GM18517 (cell line): ENCODE data around the gene CSTB.
"Not testable (repeated sequence)": the region's sequence is repeated elsewhere in the genome, so short reads cannot be mapped to it uniquely, and the experiment has no call there.

Source experiments
- ATAC-seq: cut with Tn5 transposase; IDR thresholded peaks from one replicate; pipeline ENCODE4 v1.9.1; 2021; ENCODE audit warnings: mild to moderate bottlenecking, moderate library complexity; ENCODE audit not compliant: unreplicated experiment

CSTB gene

GRCh38 chr21:43775795-43776430, at the start of gene CSTB:
Gene CSTB, minus strand, starts transcription at chr21:43776308. Its CDS starts 39 bp downstream, at chr21:43776269.
- ATAC-seq, result peak; percentile 61

GRCh38 chr21:43825242-43825935, 49.3 kb upstream of the CSTB start:
- no peak for ATAC-seq

GRCh38 chr21:43824333-43825241, 48.5 kb upstream of the CSTB start:
- ATAC-seq, result no peak

GRCh38 chr21:43822741-43823140, 46.6 kb upstream of the CSTB start:
- ATAC-seq, result not testable (repeated sequence)

- not testable (repeated sequence) for ATAC-seq
These were observed 46.1 kb upstream of the CSTB start for GRCh38 chr21:43822166-43822565.

GRCh38 chr21:43820466-43820865, 44.4 kb upstream of the CSTB start:
- no peak for ATAC-seq

GRCh38 chr21:43819511-43820405, 43.6 kb upstream of the CSTB start:
- no peak for ATAC-seq

GRCh38 chr21:43818685-43819084, 42.6 kb upstream of the CSTB start:
- no peak for ATAC-seq

GRCh38 chr21:43817157-43818086, 41.3 kb upstream of the CSTB start:
- no peak for ATAC-seq

- no peak for ATAC-seq
These were observed 40.5 kb upstream of the CSTB start for GRCh38 chr21:43816611-43817071.

GRCh38 chr21:43815991-43816390, 39.9 kb upstream of the CSTB start:
- ATAC-seq, result no peak

- ATAC-seq, result no peak
These were observed 39.1 kb upstream of the CSTB start for GRCh38 chr21:43815107-43815613.

- no peak for ATAC-seq
These were observed 38.4 kb upstream of the CSTB start for GRCh38 chr21:43814215-43815106.

GRCh38 chr21:43813656-43813980, 37.5 kb upstream of the CSTB start:
- ATAC-seq, result no peak

- ATAC-seq, result no peak
These were observed 37.0 kb upstream of the CSTB start for GRCh38 chr21:43812957-43813655.

GRCh38 chr21:43812139-43812821, 36.2 kb upstream of the CSTB start:
- ATAC-seq, result no peak
